OCI-LY3 (cell line): ENCODE measurements around the gene SHC4.

Source experiments
- H2AFZ ChIP-seq: fragments of 200-600, 300-600 bp; shearing (Covaris generic); 2 replicates; pipeline ENCODE4 v1.6.0; 2014; ENCODE audit warnings: antibody characterized with exemption, low read depth, low read length
- H3K27ac ChIP-seq: fragments of 200-600, 300-600 bp; sonication (generic); 2 replicates; pipeline ENCODE4 v1.5.1; 2014; ENCODE audit warnings: mild to moderate bottlenecking, low read length, moderate library complexity, mixed read lengths
- H3K27me3 ChIP-seq: fragments of 200-600, 300-600 bp; sonication (generic); 2 replicates; pipeline ENCODE4 v1.6.1; 2014; ENCODE audit warnings: low read depth, low read length, mixed read lengths
- H3K36me3 ChIP-seq: fragments of 200-600, 300-600 bp; sonication (generic); replicated peaks from 2 replicates; pipeline ENCODE3; 2014; ENCODE audit warnings: low read depth, low read length, mixed read lengths
- H3K4me1 ChIP-seq: fragments of 300-600, 200-600 bp; sonication (generic); 2 replicates; pipeline ENCODE4 v1.6.1; 2014; ENCODE audit warnings: low read length, mixed read lengths
- H3K4me2 ChIP-seq: fragments of 200-600, 300-600 bp; sonication (generic); 2 replicates; pipeline ENCODE4 v1.6.1; 2014; ENCODE audit warnings: low read length, mixed read lengths
- H3K4me3 ChIP-seq: fragments of 300-600, 200-600 bp; sonication (generic); 2 replicates; pipeline ENCODE4 v1.5.1; 2014; ENCODE audit warnings: antibody characterized with exemption, mild to moderate bottlenecking, low read length, moderate library complexity
- H3K79me2 ChIP-seq: fragments of 300-600, 200-600 bp; shearing (Covaris generic); 2 replicates; pipeline ENCODE4 v1.6.1; 2014; ENCODE audit warnings: mild to moderate bottlenecking, low read length, mixed read lengths
- H3K9ac ChIP-seq: fragments of 300-600, 200-600 bp; shearing (Covaris generic); 2 replicates; pipeline ENCODE4 v1.6.0; 2014; ENCODE audit warnings: mild to moderate bottlenecking, low read length, moderate library complexity
- H3K9me3 ChIP-seq: fragments of 200-600, 300-600 bp; shearing (Covaris generic); 2 replicates; pipeline ENCODE4 v1.6.1; 2014; ENCODE audit warnings: low read length, mixed read lengths; ENCODE audit not compliant: insufficient read depth
- H4K20me1 ChIP-seq: fragments of 200-600, 300-600 bp; sonication (generic); 2 replicates; pipeline ENCODE4 v1.6.1; 2016; ENCODE audit warnings: low read length, mixed read lengths; ENCODE audit not compliant: insufficient read depth
- EZH2phosphoT487 ChIP-seq: fragments of 200-600 bp; shearing (Covaris generic); IDR thresholded peaks from 2 replicates; pipeline ENCODE4 v1.6.1; 2018; ENCODE audit warnings: antibody characterized with exemption, mixed run types, low read depth
- TF ChIP-seq, protein P1 (sequence below): fragments of 200-600, 300-600 bp; sonication (generic); IDR thresholded peaks from 2 replicates; pipeline ENCODE4 v1.5.1; 2014; ENCODE audit warnings: antibody characterized with exemption, low read length, low read depth

Gene SHC4

GRCh38 chr15:48785195-48785594 is 178.5 kb downstream of the SHC4 start:
- Histone ChIP-seq H3K9me3 (no peaks in the 10 kb centered on the region), H3K9ac (no peak overlapping the region), H2AFZ (no peak overlapping the region), H3K27me3 (no peaks in the 10 kb centered on the region), H3K79me2 (no peaks in the 10 kb centered on the region), H3K4me1 (no peaks in the 10 kb centered on the region), H4K20me1 (no peaks in the 10 kb centered on the region), H3K4me2 (no peak overlapping the region), H3K36me3 (peaks cover 39% of the 10 kb centered on the region), H3K4me3 (no peak overlapping the region), H3K27ac (no peak overlapping the region)
- TF ChIP-seq, protein P1, sequence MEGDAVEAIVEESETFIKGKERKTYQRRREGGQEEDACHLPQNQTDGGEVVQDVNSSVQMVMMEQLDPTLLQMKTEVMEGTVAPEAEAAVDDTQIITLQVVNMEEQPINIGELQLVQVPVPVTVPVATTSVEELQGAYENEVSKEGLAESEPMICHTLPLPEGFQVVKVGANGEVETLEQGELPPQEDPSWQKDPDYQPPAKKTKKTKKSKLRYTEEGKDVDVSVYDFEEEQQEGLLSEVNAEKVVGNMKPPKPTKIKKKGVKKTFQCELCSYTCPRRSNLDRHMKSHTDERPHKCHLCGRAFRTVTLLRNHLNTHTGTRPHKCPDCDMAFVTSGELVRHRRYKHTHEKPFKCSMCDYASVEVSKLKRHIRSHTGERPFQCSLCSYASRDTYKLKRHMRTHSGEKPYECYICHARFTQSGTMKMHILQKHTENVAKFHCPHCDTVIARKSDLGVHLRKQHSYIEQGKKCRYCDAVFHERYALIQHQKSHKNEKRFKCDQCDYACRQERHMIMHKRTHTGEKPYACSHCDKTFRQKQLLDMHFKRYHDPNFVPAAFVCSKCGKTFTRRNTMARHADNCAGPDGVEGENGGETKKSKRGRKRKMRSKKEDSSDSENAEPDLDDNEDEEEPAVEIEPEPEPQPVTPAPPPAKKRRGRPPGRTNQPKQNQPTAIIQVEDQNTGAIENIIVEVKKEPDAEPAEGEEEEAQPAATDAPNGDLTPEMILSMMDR = no peak
- TF ChIP-seq EZH2phosphoT487 = no peak

GRCh38 chr15:48784756-48785155 is 179.0 kb downstream of the SHC4 start:
- no peaks in the 10 kb centered on the region for H3K79me2 ChIP-seq

GRCh38 chr15:48782911-48783310 is 180.8 kb downstream of the SHC4 start:
- Histone ChIP-seq H3K27ac (no peak overlapping the region), H3K4me3 (no peak overlapping the region), H3K27me3 (no peaks in the 10 kb centered on the region), H3K9me3 (no peaks in the 10 kb centered on the region), H3K79me2 (no peaks in the 10 kb centered on the region), H3K36me3 (peaks cover 28% of the 10 kb centered on the region), H2AFZ (no peak overlapping the region), H4K20me1 (no peaks in the 10 kb centered on the region), H3K4me1 (no peaks in the 10 kb centered on the region), H3K9ac (no peak overlapping the region), H3K4me2 (no peak overlapping the region)
- TF ChIP-seq, protein P1 = no peak
- no peak for TF ChIP-seq EZH2phosphoT487

More at GRCh38 chr15:48784756-48785155, 179.0 kb downstream of the SHC4 start:
- no peaks in the 10 kb centered on the region for H3K4me1 ChIP-seq
- no peaks in the 10 kb centered on the region for H3K27me3 ChIP-seq
- no peak overlapping the region for H3K4me3 ChIP-seq
- H3K9me3 ChIP-seq = no peaks in the 10 kb centered on the region
- TF ChIP-seq, protein P1 = no peak
- no peak for TF ChIP-seq EZH2phosphoT487
- no peak overlapping the region for H3K27ac ChIP-seq
- H2AFZ ChIP-seq = no peak overlapping the region
- no peak overlapping the region for H3K4me2 ChIP-seq
- H3K36me3 ChIP-seq = peaks cover 38% of the 10 kb centered on the region
- no peaks in the 10 kb centered on the region for H4K20me1 ChIP-seq
- no peak overlapping the region for H3K9ac ChIP-seq

DNA sequence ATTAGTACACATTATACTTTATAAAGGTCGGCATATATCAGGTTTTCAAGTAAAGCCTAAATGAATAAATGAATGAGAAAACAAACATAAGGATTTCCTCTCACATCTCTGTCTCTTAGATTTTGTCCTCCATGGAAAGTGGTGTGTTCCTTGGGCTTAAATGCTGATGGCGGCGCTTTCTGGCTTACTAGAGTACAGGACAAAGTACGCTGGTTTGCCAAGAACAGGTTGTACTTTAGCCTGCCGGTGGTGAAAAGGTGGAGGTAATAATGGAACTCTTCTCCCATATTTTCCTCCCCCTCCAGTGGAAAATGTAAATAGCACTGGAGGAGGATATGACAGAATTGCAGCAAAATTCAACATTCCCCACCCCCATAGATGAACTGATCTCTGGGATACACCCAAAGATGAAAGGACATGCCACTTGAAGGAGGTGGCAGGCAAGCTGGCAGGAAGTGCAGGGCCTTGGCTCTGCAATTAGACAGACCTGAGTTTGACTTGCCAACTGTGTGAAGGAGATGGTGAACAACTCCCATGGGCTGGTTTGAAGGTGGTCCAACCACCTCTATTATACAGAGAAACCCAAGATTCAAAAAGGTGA is 182.1 kb downstream of the SHC4 start:
- no peak overlapping the region for H3K4me2 ChIP-seq

More for the DNA sequence above, 182.1 kb downstream of the SHC4 start:
- no peak overlapping the region for H3K27ac ChIP-seq
- H3K27me3 ChIP-seq = no peaks in the 10 kb centered on the region
- H3K4me3 ChIP-seq = no peak overlapping the region
- no peaks in the 10 kb centered on the region for H3K9me3 ChIP-seq
- TF ChIP-seq EZH2phosphoT487 = no peak
- TF ChIP-seq, protein P1 = no peak
- H3K79me2 ChIP-seq = no peaks in the 10 kb centered on the region
- peaks cover 27% of the 10 kb centered on the region for H3K36me3 ChIP-seq
- H3K9ac ChIP-seq = no peak overlapping the region
- no peaks in the 10 kb centered on the region for H3K4me1 ChIP-seq
- H2AFZ ChIP-seq = no peak overlapping the region
- H4K20me1 ChIP-seq = no peaks in the 10 kb centered on the region
